HFF-Myc (cell line): Measurements from ENCODE around the gene POU2F3.
A peak's percentile ranks its signal among the peaks of the same experiment; 100 is the strongest.

Source experiments
- DNase-seq: peaks from one replicate; pipeline ENCODE4 v3.0.0-alpha.2; 2011; ENCODE audit warnings: low read depth; ENCODE audit errors: extremely low read depth
- H3K4me3 ChIP-seq: replicated peaks from 2 replicates; pipeline ENCODE4 v1.5.1; 2011; ENCODE audit warnings: low read depth, mild to moderate bottlenecking, control low read depth, low read length
- TF ChIP-seq, protein P1 (sequence below): IDR thresholded peaks from 2 replicates; pipeline ENCODE4 v1.5.1; 2012; ENCODE audit warnings: mild to moderate bottlenecking, low read depth, low read length, control low read depth; ENCODE audit errors: missing control alignments

POU2F3 gene

DNA sequence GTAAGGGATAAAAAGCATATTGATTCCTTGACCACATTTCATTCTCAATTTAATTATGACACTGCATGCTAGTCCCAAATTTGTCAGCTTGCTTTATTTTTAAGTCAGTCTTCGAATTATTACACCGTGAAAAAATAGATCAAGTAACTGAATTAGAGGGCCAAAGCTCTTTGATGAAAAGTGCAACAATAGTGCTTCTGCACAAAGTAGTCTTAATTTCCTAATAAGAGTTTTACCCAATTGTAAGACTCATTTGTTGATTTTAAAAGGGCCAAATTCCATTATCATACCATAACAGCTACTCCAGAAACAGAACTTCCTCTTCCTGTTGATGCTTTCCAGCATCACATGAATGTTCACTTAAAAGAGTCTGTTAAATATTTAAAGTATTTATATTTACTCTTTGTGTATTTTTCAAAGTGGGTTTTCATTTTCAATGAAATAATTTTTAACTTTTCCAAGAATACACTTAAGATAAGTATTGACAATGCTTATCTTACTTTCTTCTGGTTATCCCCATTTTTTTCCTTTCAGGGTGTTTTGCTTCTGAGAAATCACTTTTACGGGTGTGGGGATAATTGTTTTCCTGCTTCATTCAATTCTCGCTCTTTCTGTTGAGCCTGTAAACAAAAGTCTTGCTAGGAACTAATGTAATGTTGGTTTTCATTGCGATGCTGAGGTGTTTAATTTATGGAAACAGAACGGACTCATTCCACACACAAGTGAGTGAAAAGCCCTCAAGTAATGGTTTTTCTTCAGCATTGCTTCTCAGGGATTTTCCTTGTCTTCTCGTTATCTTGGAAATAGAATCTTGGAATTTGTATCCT is 98.4 kb downstream of the POU2F3 start:
- no peak for DNase-seq

DNA sequence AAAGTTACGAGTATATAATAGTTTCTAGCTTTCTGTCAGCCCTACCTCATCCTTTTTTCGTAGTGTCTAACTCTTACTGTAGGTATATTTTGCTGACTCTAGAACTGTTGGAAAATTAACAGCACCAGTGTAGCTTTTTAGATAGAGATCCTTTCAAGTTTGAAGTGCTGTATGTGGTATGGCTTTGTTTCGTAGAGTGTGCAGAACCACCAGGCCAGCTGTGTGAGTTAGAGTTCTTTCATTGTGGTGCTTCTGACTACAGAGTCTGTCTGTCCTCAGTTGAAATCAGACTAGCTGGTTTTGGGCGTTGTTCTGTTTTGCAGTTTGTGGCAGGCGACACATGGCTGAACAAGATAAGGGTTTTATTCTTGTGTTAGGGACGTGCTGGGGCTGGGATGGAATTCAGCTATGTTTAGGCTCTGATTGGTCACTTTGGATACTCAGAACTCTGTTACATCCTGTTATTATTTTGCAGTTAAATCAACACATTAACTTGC is 99.5 kb downstream of the POU2F3 start:
- H3K4me3 ChIP-seq: peak overlapping the region; percentile 93
- DNase-seq: no peak
- TF ChIP-seq, protein P1, sequence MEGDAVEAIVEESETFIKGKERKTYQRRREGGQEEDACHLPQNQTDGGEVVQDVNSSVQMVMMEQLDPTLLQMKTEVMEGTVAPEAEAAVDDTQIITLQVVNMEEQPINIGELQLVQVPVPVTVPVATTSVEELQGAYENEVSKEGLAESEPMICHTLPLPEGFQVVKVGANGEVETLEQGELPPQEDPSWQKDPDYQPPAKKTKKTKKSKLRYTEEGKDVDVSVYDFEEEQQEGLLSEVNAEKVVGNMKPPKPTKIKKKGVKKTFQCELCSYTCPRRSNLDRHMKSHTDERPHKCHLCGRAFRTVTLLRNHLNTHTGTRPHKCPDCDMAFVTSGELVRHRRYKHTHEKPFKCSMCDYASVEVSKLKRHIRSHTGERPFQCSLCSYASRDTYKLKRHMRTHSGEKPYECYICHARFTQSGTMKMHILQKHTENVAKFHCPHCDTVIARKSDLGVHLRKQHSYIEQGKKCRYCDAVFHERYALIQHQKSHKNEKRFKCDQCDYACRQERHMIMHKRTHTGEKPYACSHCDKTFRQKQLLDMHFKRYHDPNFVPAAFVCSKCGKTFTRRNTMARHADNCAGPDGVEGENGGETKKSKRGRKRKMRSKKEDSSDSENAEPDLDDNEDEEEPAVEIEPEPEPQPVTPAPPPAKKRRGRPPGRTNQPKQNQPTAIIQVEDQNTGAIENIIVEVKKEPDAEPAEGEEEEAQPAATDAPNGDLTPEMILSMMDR: no peak

More for the DNA sequence above, 98.4 kb downstream of the POU2F3 start:
- TF ChIP-seq, protein P1: no peak
- peak overlapping the region; percentile 93 for H3K4me3 ChIP-seq

DNA sequence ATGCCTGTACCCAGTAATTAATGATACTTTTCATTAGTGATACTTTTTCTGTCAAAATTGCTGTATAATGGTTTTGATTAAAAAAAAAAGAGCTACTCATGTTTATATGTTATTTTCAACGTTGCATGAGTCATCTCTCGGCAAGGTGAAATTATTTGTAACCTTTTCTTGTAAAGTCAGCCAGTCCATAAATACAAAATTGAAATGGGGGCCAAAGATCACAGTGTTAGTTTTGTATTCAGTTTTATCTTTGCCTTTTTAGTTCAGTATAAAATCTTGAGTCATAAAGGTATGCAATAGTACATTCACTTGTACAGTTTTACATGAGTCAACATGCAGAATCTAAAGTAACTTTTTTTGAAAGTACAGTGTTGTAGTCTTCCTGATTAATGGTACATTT is 100.6 kb downstream of the POU2F3 start:
- TF ChIP-seq, protein P1: no peak
- DNase-seq: no peak

DNA sequence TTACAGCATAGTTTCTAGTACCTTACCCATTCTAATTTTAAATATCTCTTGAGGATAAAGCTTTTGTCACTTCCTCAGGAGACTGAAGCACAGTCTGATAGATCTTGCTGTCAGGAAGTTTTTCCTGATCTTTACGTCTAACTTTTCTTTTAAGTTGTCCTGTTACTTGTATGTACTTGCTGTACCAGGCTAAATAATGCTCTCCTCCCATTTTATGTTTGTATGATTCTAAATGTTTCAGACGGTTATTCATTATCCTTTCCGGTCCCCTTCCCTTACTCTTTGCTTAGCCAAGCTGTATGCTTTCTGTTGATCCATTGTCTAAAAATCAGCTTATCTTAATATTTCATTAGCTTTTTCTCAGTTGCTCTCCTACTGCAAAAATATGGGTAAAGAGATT is 102.3 kb downstream of the POU2F3 start:
- TF ChIP-seq, protein P1: no peak
- no peak overlapping the region for H3K4me3 ChIP-seq
- no peak for DNase-seq

More for the DNA sequence above, 100.6 kb downstream of the POU2F3 start:
- H3K4me3 ChIP-seq: no peak overlapping the region

DNA sequence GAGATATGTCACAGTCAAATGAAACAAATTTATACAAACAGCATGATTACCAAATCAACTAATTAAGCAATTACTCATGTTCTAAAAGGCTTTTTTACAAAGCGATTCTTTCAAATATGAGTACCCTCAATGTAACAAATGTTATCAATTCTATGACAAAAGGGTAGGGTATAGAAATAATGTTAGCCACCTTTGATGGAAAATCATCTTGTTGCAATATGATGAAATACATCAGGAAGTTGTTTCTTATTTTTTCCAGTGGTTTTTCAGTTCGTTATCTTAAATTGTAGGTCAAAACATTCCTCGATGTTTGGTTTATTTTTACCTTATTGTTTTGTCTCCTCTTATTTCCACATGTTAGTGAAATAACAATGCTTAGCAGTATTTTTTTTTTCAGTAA is 102.7 kb downstream of the POU2F3 start:
- H3K4me3 ChIP-seq: no peak overlapping the region
- DNase-seq: no peak
- TF ChIP-seq, protein P1: no peak

DNA sequence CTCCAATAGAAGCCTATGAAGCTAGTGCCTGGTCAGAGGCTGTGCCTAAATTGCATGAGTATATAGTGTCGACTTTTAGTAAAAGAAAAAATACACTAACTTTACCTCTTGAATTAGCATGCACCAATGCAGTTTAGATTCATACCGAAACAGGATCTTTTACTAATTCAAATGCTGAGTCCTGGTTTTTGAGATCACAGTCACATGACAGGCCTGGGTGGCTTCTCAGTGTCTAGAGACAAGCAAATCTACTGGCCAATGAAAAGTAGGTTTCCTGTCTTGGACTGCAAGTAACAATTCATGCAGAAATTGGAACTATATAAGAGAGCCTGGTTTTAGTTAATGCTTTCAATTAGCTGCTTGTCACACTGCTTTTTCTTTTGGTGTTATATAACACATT is 103.5 kb downstream of the POU2F3 start:
- TF ChIP-seq, protein P1: no peak
- DNase-seq: no peak
- H3K4me3 ChIP-seq: no peak overlapping the region
